Left kidney (tissue), 2 donors: ENCODE data around the gene SALL3. TPM values are rescaled to one million over a fixed set of nuclear protein-coding genes. Genes with fewer than 3 reads are reported as not detected.

Experiments used
- DNase-seq: peaks from one replicate; pipeline ENCODE4 v3.0.0-alpha.2; 2013
- polyA plus RNA-seq: library from polyadenylated mRNA; unstranded; fragments of 120-200 nt; gene quantifications from one replicate; pipeline ENCODE4 v1.2.1, GENCODE V29; 2013; ENCODE audit not compliant: insufficient read length

The SALL3 gene
- polyA plus RNA-seq, 1 donor = 9.6 TPM

DNA sequence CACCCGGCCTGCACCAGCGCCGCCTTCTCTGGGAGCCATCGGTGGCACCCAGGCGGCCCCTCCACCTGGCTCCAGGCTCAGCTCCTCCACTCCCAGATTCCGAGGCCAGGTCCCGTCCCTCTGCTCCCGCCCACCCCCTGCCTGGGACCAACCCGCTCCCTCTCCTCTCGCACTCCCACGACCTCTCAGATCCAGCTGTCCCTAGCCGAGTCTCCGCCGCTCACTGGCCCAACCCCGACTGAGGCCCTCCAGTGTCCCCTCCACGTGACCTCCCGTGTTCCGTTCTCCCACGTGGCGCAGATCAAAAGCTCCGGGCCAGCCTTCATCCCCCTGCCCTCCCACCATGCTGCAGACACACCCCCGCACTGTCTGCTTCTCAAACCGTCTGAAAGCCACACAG is 14.4 kb upstream of the SALL3 start:
- DNase-seq = no peak

DNA sequence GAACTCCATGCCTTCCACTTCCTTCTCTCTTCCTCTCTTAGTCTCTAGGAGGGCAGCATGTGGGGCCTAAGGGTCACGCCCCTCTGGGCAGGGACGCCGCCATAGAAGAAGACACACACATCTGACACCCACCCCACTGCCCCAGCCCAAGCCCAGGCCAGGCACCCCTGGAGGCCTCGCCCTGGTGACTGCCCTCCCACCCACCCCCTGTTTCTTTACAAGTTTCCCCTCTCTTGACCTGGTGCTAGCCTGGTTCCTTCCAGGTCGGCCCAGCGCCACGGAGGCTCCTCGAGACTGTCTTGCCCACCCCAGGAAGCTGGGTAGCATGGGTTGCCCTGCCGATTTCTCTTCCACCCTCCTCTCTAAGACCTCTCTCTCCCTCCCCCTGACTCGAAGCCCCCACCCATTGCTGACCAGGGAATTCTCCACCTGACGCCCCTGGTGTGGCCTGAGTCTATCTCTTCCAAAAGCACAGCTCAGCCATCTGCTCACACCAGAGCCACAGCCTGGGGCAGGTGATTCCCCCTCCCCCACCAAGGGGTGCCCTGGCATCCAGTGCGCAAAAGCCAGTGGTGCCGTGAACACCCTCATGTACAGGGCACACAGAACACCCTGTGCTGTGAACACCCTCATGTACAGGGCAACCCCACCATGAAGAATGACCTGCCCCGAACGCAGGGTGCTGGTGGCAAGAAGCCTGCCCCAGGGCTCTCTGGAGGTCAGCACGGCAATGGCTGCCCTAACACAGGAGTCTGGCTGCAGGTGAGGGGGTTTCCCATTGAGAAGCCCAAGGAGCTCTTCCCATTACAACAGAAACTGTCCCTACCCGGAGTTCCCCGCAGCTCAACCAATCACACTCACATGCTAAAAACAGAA is 13.5 kb upstream of the SALL3 start:
- no peak for DNase-seq

DNA sequence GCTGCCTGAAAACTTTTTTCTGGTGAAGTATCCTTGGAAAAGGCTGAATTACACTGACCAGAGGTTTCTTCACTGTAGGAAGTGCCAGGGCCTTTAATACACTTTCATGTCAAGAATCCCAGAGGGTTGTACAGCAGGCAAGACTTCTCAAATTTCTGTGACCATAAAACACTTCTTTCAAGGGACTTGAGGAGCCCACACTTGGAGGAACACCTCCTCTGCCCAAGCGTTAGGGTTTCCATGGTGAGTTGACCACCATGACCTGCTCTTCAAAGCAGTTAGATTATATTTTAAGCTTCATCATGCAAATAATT is 12.9 kb upstream of the SALL3 start:
- DNase-seq = no peak

DNA sequence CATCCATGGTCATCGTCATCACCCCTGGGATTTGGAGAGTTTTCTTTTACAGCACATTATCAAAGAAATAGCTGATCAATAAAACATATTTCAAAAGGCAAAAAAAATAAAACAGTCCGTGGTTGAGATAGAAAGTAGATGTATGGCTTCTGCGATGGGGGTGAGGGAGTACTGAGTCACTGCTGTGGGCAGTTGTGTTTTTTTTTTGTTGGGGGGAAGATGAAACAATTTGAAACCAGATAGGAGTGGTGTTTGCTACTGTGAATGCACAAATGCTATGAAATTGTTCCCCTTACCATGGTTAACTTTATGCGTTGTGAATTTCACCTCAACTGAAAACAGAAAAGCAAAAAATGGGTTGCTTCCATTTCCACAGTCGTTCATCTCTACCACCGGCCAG is 11.9 kb upstream of the SALL3 start:
- DNase-seq = no peak

DNA sequence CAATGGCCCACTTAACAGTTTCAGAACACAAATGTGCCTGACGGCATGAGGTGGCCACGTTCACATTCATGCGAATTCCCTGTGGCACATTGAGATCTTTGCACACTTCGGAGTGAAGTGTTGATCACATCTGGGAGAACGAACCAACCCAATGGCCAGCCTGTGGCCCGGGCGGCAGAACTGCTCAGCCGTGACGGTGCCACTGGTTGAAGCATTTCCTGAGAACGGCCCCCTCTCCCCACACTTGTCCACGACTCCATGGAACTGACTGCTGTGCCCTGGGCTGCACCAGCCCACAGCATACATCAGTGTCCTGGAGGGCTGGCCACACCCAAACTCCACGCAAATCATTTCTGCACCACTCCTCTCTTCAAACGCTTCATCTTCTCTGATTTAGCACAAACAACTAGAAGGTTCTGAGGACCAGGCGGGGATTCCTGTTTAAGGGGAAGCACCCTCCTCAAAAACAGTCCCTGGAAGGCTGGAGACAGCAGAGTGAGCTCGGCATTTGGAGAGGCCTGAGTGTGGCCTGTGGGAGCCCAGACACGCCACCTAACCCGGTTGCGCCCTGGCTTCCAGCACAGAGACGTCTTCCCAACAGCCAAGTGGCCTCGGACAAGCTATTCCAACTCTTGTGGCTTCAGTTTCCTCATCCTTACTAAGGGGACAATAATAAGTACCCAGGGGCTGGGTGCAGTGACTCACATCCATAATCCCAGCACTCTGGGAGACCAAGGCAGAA is 9.9 kb upstream of the SALL3 start:
- no peak for DNase-seq

DNA sequence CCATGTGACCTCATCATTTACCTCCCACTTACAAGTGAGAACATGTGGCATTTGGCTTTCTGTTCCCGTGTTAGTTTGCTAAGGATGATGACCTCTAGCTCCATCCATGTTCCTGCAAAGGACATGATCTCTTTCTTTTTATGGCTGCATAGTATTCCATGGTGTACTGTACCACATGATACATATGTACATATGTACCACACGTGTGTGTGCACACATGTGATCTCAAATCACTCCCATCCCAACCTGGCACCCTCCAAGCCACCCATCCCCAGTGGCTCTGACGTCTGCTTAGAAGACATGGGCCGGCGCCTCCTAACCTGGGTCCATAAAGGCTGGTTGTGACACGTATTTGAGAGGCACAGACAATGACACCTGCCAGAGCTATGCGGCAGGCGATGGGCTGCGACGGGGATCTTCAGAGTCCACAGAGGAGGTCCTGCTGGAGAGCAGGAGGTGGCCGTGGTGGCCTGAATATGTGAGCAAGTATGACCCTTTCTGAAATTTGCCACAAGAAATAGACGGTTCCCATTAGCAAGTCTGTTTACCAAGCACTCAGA is 8.8 kb upstream of the SALL3 start:
- DNase-seq = no peak

DNA sequence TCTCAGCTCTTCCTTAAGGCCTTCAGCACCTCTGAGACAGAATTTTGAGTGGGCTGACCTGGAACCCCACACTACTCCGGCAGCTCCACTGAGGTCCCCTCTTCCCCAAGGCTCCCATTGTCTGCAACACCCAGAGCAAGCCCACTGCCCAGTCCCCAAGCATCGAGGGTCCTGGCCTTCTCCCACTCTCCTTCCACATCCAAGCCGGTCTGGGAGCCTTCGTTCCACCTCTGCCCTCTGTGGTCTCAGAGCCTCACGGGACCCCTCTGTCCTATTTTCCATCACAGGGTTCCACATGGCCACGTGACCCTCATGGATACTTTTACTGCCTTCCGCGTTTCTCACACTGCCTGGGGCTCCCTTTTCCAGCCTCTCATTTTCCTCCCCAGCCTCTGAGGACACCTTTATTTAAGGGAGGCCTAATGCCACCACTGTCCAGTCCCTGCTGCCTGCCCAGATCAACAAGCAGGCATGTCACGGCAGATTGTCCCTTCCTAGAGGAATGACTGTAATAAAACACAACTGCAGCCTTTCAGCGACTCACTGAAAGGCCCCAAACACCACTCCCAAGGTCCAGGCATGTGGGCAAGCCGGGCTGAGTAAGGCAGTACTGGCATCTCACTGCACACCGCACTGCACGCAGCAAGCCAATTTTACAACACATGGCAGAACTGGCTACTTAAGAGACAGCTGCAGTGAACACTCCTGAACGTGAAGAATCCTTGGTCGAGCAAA is 7.9 kb upstream of the SALL3 start:
- no peak for DNase-seq

DNA sequence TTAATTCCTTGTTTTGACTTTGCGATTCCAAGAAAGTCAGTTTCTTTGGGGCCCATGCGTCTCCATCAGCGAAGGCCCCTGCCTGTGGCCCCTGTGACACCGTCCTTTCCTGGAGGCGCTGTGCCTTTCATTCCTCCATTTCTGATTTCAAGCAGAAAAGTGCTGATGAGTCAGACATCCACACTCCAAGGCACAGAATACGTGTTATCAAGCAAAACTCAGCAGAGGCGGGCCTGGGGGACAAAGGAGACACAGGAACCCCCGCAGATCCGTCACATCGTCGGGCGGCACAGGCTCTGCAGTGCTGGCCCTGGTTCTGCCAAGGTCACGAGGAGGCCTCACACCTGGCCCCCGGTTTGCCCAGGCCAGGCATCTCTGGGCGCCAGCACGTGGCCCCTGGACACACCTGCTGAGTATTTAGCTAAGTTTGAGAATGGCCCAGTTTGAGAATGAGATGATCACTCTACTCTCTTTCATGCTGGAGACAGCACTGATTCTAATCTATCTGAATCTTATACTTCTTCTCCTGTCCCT is 7.2 kb upstream of the SALL3 start:
- no peak for DNase-seq

DNA sequence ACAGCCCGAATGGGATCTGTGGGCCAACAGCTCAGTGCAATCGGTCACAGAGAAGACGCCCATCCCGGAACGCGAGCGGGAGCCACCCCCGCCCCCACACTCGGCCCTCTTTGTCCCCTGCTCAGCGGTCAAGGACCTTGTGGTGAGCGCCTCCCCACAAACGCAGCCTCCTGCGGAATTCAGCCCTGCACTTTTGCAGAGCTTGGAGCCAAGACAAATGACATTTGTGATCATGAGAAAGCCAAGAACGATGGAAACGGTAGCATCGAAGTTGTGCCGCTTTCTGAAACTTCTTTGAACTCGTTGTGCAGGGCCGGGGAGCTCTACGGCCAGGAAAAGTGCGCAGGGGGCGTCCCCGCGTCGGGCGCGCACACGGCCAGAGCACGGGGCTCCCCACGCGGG is 6.7 kb upstream of the SALL3 start:
- DNase-seq = no peak

DNA sequence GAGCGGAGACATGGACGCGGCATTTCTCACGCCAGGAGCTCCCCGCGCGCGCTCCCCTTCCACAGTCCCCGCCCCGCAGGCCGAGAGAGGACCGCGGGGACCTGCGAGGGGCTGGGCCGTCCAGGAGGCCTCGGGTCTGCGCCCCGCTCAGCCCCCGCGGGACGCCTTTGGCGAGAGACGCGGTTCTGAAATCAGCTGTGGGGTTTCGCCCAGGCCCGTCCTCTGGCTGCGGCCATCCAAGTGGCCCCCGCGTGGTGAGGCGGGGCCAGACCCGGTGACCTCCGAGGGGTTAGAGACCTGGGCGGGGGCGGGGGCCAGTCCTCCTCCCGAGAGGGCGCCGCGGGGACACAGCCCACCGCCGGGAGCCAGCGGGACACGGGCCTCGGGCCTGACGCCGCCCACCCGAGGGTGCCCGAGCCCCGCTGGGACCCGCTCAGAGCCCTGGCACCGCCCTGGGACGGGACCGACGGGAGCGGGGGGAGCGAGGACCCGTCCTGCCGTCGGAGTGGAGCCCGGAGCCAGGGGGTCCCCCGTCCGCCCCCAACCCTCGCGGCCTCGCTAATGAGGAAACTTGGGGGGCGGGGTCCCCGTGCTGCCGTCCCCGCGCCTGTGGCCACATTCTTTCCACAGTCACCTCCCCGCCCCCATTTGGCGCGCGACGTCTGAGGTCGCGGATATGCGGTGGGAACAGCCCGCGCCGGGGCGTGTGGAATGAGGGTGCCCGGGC is 6.1 kb upstream of the SALL3 start:
- DNase-seq = no peak

DNA sequence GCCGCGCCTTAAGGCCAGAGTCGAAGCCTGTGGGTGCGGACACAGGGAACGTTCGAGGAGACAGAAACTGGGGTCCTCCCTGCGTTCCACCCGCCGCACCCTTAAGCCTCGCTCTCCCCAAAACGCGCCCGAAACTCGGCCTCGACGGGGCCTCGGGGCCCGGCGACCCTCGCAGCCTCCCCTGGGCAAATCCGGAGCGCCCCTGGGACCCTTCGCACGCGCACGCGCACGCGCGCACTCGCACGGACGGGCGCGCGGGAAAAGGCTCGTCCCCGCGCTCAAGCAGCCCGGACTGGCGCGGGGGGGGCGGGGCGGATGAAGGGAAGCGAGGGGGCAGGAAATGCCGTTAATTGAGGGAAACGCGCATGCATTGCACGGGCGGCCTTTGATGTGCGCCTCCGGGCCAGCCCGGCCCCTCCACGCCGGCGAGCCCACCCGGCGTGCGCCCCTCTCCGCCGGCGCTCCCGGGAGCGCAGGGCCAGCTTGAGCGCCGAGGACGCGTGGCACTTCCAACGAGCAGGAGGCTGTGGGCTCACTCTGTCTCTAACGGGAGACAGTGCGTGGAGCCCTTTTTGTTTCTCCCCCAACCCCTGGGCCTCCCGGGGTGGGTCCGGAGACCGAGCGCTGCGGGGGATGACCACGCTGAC is 5.4 kb upstream of the SALL3 start:
- no peak for DNase-seq

DNA sequence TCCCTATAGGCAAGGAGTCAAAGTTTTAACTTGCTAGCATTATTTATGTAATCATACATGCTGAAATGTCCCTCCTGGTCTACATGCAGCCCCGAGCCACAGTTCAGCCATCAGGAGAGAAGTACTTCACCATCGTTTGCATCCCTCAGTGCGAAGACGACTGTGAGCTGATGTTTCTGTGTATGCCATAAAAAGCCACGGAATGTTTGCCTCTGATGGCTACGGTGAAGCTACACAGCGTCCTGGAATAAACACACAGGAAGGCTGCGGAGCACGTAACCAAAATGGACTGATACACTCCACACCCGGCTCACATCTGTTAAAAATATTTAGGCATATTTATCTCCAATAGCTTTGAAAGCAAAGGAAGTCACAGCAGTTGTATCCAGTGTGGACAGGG is 4.3 kb upstream of the SALL3 start:
- no peak for DNase-seq

DNA sequence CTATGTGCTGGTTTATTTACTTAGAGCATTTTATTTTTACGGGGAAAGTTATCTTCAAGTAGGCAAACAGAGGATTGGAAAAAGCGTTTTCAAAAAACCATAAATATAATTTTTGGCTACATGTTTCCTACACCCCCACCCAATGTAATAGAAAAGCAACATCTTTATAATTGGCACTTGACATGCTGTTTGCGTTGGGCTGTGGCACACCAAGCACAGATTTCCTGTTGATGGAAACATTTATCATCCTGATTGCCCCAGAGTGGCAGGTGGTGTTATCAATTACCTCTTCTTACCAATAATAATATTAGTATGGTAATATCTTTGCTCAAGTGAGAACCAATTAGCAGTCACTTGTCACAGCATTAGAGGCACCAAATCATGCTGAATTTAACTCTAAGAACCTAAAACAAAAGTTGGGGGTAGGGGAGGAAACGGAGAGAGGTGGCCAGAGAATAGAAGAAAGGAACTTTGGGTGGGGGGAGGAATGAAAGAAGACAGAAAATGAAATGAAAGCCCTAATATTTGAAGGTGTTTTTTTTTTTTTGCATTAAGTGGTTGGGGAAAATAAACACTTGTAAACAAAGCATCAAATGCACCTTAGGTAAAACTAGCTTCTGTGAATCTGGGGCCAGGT is 3.8 kb upstream of the SALL3 start:
- DNase-seq = no peak

DNA sequence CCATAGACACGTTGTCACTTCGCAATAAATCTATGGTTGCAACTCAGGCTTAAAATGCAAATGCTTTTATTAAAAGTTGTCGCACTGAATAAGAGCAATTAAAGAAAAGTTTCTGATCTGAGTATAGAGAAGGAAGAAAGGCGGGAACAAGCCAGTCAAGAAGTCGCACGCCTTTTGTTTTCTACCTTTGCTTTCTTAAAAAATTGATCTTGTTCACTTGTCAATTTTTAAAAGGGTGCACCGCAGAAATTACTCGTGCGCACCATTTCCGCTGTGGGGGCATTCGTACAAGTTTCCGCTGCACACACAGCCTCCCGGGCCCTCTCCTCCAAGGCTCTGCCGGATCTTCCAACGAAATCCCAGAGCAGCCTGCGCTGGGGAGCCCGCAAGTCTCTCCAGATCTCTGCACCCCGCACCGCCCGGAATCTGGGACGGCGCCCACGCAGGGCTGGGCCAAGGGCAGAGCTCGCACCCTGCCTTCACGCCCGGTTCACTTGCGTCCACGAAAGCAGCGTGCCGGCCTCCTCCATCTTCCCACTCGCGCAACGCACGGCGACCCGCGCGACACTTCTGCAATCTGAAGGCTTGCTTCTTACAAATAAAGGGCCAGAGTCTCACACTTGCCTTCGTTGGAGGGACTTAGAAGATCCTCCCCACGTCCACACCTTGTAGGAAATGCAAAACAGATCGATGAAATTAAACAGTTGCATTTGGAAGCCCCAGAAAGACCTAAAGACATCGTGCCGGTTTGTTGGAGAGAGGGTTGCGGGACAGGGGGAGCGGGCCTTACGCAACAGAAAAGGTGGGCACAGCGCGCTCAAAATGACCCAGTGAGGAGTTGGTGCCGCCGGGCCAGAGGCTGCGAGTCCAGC is 2.6 kb upstream of the SALL3 start:
- DNase-seq = no peak

DNA sequence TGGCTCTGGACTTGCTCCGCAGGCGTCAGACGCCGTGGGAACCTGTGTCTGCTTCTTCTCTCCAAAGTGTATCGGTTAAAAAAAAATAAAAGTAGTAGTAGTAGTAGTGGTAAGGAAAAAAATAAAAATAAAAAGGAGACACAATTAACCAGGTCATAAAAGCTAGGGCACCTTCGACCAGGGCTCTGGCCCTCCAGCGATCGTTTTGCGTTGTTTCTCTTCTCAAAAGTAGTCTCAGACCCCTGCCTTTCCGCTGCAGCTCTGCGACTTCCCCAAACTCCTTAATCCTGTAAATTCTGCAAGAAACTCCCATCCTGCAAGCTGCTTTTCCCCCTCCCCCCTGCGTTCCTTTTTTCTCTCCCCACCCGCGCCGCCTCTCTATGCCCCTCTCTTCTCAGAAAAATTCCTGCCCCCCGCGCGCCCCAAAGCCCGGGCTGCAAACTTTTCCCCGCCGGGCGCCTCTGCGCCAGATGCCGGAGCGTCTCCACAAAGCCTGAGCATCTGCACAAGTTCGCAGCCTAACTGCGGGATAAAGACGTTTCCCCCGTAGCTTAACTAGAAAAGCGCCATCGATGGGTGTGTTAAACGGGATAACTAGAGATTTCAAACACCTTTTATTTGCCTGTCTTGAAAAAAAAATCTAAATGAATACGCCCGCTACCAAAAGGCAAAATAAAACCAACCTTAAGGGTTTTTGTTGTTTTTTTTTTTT is 1.8 kb upstream of the SALL3 start:
- DNase-seq = no peak

DNA sequence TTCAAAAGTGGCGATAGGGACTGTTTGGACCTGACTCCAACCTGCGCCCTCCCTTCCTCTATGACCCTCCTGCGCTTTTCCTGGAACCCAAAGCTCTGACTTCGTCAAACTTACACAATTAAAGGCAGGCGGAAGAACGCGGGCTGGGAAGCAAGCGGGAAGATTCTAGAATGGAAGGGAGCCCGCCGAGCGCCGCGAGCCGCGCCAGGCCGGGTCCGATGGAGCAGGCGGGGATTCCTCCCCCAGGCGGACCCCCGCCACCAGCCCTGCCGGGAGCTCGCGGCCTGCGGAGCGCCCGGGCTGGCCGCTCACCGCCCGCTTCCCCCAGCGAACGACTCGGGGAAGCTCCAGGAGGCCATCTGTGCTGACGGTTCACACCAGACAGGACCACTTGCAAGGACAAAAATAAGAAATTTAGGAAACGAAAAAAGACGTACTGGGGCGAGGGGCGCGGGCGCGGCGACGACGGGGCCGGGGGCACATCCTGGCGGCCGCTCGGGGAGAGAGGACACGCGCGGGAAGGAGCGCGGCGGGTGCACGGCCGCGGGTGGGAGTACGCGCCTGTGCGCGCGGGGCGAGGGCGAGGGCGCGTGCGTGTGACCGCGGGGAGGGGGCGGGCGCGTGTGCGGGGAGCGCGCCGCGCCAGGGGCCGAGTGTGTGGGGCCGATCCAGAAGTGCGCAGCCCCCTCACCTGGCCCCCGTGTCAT is 1.1 kb upstream of the SALL3 start:
- DNase-seq = no peak

DNA sequence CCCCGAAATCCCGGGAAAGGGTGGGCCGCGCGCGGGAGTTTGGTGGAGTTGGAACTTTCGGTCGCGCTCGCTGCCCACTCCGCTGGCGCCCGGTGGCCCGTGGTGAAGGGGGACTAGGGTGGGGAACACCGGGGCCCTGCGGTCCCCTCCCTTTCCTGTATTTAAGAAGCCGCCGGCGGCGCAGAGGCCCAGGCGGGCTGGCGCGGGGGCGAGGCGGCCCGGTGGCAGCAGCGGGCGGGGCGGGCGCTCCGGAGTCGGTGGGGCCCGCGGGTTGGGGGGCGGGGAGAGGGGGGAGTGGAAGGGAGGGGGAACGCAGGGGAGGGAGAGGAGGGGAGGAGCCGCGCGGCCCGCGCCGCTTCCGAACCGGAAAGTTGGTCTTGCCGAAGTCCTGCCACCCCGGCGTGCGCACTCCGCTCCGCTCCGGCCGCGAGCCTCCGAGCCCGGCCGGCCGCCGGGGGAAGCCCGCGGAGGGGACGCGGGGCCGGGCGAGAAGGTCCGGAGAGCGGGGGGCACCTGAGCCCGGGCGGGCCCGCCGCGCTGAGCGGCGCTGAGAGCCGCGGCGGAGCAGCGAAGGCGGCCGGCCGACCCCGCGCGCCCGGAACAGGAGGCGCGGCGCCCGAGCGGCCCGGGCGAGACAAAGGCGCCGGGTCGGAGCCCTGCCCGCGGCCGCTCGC is 425 bp upstream of the SALL3 start:
- no peak for DNase-seq

DNA sequence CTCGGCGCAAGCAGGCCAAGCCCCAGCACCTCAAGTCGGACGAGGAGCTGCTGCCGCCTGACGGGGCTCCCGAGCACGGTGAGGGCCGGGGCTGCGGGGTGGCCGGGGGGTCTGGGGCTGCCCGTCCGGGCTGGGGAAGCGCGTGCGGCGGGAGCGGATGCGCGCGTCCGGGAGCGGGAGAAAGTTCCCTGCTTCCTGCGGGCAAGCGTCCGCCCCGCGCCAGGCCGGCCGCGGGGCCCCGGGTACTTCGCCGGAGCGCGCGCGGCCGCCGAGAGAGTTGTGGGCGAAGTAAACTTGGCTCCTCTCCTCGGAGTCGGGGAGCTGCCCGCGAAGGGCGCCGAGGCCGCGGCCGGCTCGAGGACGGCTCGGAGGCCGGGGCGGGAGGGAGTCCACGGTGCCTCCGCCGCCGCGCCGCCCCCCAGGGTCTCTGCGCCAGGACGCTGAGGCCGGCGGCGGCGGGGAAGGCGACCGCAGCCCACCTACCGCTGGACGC is 707 bp downstream of the SALL3 start:
- DNase-seq = no peak
